CD14-positive monocyte (primary cell): ENCODE results near the gene FNDC3A. TPM values are rescaled to one million over a fixed set of nuclear protein-coding genes. Genes with fewer than 3 reads are reported as not detected.

Source experiments
- DNase-seq, 3 donors: peaks; one replicate each; pipeline ENCODE4 v3.0.0-alpha.2; 2011 to 2022
- H2AFZ ChIP-seq: 2 replicates; pipeline ENCODE4 v1.6.0; 2012; ENCODE audit warnings: mild to moderate bottlenecking, low read depth, low read length, inconsistent platforms; ENCODE audit not compliant: insufficient read depth, poor library complexity, severe bottlenecking
- H3K27ac ChIP-seq, 2 donors: 1 replicate in 1 of 2; 2 replicates in 1 of 2; pipeline ENCODE4 v1.5.1; 2012 to 2013; ENCODE audit warnings: low read length in 2 of 2, control low read depth in 1 of 2, inconsistent platforms in 1 of 2, low read depth in 1 of 2, mild to moderate bottlenecking in 1 of 2
- H3K27me3 ChIP-seq, 2 donors: one replicate each; pipeline versions ENCODE4 v1.6.0 to v1.6.1; 2011 to 2013; ENCODE audit warnings: low read length in 2 of 2; ENCODE audit not compliant: control insufficient read depth in 2 of 2, insufficient read depth in 2 of 2
- H3K36me3 ChIP-seq, 2 donors: replicated peaks in 1 of 2; 1 replicate in 1 of 2; 2 replicates in 1 of 2; pipeline versions ENCODE4 v1.5.1 to v1.6.1; 2012 to 2013; ENCODE audit warnings: low read length in 2 of 2, control low read depth in 1 of 2, inconsistent platforms in 1 of 2, mild to moderate bottlenecking in 1 of 2; ENCODE audit not compliant: insufficient read depth in 2 of 2, control insufficient read depth in 1 of 2
- H3K4me1 ChIP-seq, 2 donors: 1 replicate in 1 of 2; 2 replicates in 1 of 2; pipeline versions ENCODE4 v1.5.1 to v1.6.1; 2012 to 2013; ENCODE audit warnings: low read length in 2 of 2, control low read depth in 1 of 2, inconsistent platforms in 1 of 2, mild to moderate bottlenecking in 1 of 2, moderate library complexity in 1 of 2; ENCODE audit not compliant: insufficient read depth in 2 of 2, control insufficient read depth in 1 of 2
- H3K4me2 ChIP-seq: replicated peaks from 2 replicates; pipeline ENCODE3; 2012; ENCODE audit warnings: low read length, moderate library complexity, mild to moderate bottlenecking; ENCODE audit not compliant: poor library complexity, severe bottlenecking; ENCODE audit errors: extremely low read depth
- H3K4me3 ChIP-seq, 3 experiments: fragments of 200-600 bp in 1 of 3; sonication (generic) in 1 of 3; replicated peaks in 1 of 3; 1 replicate in 2 of 3; 2 replicates in 1 of 3; pipeline ENCODE4 v1.5.1; 2011 to 2013; ENCODE audit warnings: low read length in 3 of 3, mild to moderate bottlenecking in 3 of 3, control low read depth in 2 of 3, low read depth in 2 of 3, inconsistent platforms in 1 of 3, moderate library complexity in 1 of 3
- H3K79me2 ChIP-seq: 2 replicates; pipeline ENCODE4 v1.6.0; 2012; ENCODE audit warnings: mild to moderate bottlenecking, control low read depth, inconsistent platforms, low read length, moderate library complexity; ENCODE audit not compliant: insufficient read depth
- H3K9ac ChIP-seq: 2 replicates; pipeline ENCODE4 v1.6.0; 2017; ENCODE audit warnings: low read length, mild to moderate bottlenecking; ENCODE audit not compliant: insufficient read depth, poor library complexity, severe bottlenecking
- H3K9me3 ChIP-seq, 2 donors: replicated peaks in 1 of 2; 1 replicate in 1 of 2; 2 replicates in 1 of 2; pipeline versions ENCODE4 v1.5.1 to v1.6.1; 2012 to 2013; ENCODE audit warnings: low read length in 2 of 2, control low read depth in 1 of 2; ENCODE audit not compliant: control insufficient read depth in 1 of 2, insufficient read depth in 1 of 2
- H4K20me1 ChIP-seq: 2 replicates; pipeline ENCODE4 v1.6.0; 2012; ENCODE audit warnings: mild to moderate bottlenecking, low read length, control low read depth, moderate library complexity; ENCODE audit not compliant: insufficient read depth
- H3K27ac Mint-ChIP-seq, 7 donors: one replicate each; pipeline ENCODE4 v1.8.0; 2020; ENCODE audit warnings: mild to moderate bottlenecking in 7 of 7, mixed read lengths in 7 of 7, moderate library complexity in 6 of 7, inconsistent platforms in 2 of 7
- H3K27me3 Mint-ChIP-seq, 3 donors: one replicate each; pipeline ENCODE4 v1.8.0; 2021 to 2022; ENCODE audit warnings: low read depth in 3 of 3, mild to moderate bottlenecking in 3 of 3, mixed read lengths in 3 of 3, moderate library complexity in 3 of 3, inconsistent platforms in 1 of 3
- H3K36me3 Mint-ChIP-seq, 2 donors: one replicate each; pipeline ENCODE4 v1.8.0; 2020; ENCODE audit warnings: mixed read lengths in 2 of 2, inconsistent platforms in 1 of 2, mild to moderate bottlenecking in 1 of 2
- H3K4me1 Mint-ChIP-seq: one replicate; pipeline ENCODE4 v1.8.0; 2020; ENCODE audit warnings: mild to moderate bottlenecking, mixed read lengths
- H3K4me3 Mint-ChIP-seq, 2 donors: one replicate each; pipeline ENCODE4 v1.8.0; 2020; ENCODE audit warnings: mild to moderate bottlenecking in 2 of 2, mixed read lengths in 2 of 2, moderate library complexity in 1 of 2
- H3K9me3 Mint-ChIP-seq, 7 donors: one replicate each; pipeline ENCODE4 v1.8.0; 2020 to 2022; ENCODE audit warnings: mixed read lengths in 7 of 7, mild to moderate bottlenecking in 6 of 7, moderate library complexity in 6 of 7, inconsistent platforms in 2 of 7
- CTCF ChIP-seq: fragments of 200-600 bp; IDR thresholded peaks from one replicate; pipeline ENCODE4 v1.8.0; 2022; ENCODE audit warnings: antibody characterized with exemption, mild to moderate bottlenecking
- WGBS: methylation state at CpG from one replicate; pipeline ENCODE4 v1.1.5; 2013; ENCODE audit warnings: missing lambda C conversion rate; ENCODE audit not compliant: insufficient coverage; 5-methylcytosine and 5-hydroxymethylcytosine counted together
- intact Hi-C, 2 donors: fragments of 100-400 bp; cut with micrococcal nuclease; formaldehyde crosslinking; loops; one replicate each; pipeline versions ENCODE4 v1.15.0 to v1.15.1; 2023
- polyA plus RNA-seq, 3 donors: library from polyadenylated mRNA; depleted of rRNA in 1 of 3; unstranded in 2 of 3; stranded (reverse) in 1 of 3; fragments of 300-500 nt in 2 of 3; fragments of >200 nt in 1 of 3; fragmentation: Illumina TruSeq in 2 of 3; gene quantifications; 1 replicate in 2 of 3; 2 replicates in 1 of 3; pipeline ENCODE4 v1.2.3, GENCODE V29; 2012 to 2021

FNDC3A gene
- polyA plus RNA-seq, 3 donors: 8.3 to 27.0 (median 12.0) TPM

- peaks cover 26 to 32% of the 10 kb centered on the region in 2 donors for H3K36me3 ChIP-seq
- no peak overlapping the region for H3K9ac ChIP-seq
- intact Hi-C loops: no loop called here
- WGBS: 0% methylated on average over 1 of the region's 1 CpG
- H3K27me3 Mint-ChIP-seq: no peaks in the 10 kb centered on the region
- no peak for DNase-seq
- H3K9me3 Mint-ChIP-seq: no peaks in the 10 kb centered on the region
- peaks cover 16 to 17% of the 10 kb centered on the region in 2 donors for H3K4me1 ChIP-seq
- H2AFZ ChIP-seq: no peak overlapping the region
- no peak overlapping the region for H3K4me3 Mint-ChIP-seq
- peak overlapping the region in 1 of 7 donors; percentile 14 for H3K27ac Mint-ChIP-seq
- peaks cover 36 to 54% of the 10 kb centered on the region in 2 donors for H3K36me3 Mint-ChIP-seq
- TF ChIP-seq CTCF: no peak
- no peaks in the 10 kb centered on the region for H4K20me1 ChIP-seq
- no peaks in the 10 kb centered on the region for H3K27me3 ChIP-seq
- peaks cover 28% of the 10 kb centered on the region for H3K4me1 Mint-ChIP-seq
- no peak overlapping the region for H3K4me2 ChIP-seq
- no peaks in the 10 kb centered on the region for H3K9me3 ChIP-seq
- no peak overlapping the region for H3K4me3 ChIP-seq
- H3K27ac ChIP-seq: no peak overlapping the region
- peaks cover 54% of the 10 kb centered on the region for H3K79me2 ChIP-seq
Measured at GRCh38 chr13:49254007-49254406, 278.3 kb downstream of the FNDC3A start.

DNA sequence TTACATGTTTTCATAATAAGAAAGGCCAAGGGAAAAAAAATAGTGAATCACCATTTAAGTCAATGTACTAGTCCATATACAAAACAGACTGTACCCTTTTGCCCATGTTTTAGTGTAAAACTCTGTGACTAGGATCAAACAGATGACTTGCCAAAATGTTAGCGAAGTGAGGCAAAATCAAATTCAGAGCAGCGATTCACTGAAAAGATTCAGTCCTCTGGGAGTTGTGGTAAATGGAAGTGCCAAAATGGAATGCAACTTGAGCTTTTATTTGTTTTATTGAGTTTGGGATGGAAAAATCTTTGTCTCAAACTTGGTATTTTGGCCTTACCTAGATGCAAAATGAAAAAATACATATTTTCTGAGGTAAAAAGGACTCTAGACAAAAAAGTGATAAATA, 281.1 kb downstream of the FNDC3A start:
- H3K4me3 ChIP-seq: no peak overlapping the region
- Mint-ChIP-seq H3K4me3 (no peak overlapping the region), H3K4me1 (peaks cover 14% of the 10 kb centered on the region), H3K9me3 (no peaks in the 10 kb centered on the region), H3K36me3 (peaks cover 49 to 61% of the 10 kb centered on the region in 2 donors), H3K27me3 (no peaks in the 10 kb centered on the region), H3K27ac (peak overlapping the region in 1 of 7 donors; percentile 84)
- H4K20me1 ChIP-seq: no peaks in the 10 kb centered on the region
- H3K9me3 ChIP-seq: no peaks in the 10 kb centered on the region
- no peak overlapping the region for H3K27ac ChIP-seq
- peaks cover 25% of the 10 kb centered on the region for H3K79me2 ChIP-seq
- peaks cover 53 to 58% of the 10 kb centered on the region in 2 donors for H3K36me3 ChIP-seq
- H3K4me2 ChIP-seq: no peak overlapping the region
- no peak overlapping the region for H3K9ac ChIP-seq
- intact Hi-C loops: no loop called here
- no peak overlapping the region for H2AFZ ChIP-seq
- WGBS: 100% methylated on average over 2 of the region's 2 CpGs
- H3K27me3 ChIP-seq: no peaks in the 10 kb centered on the region
- H3K4me1 ChIP-seq: peaks cover 9 to 11% of the 10 kb centered on the region in 2 donors
- DNase-seq: no peak
- no peak for TF ChIP-seq CTCF
